Lung (tissue), 12 donors: Measurements from ENCODE around the gene SDR9C7. TPM values are rescaled to one million over a fixed set of nuclear protein-coding genes. Genes with fewer than 3 reads are reported as not detected.
"Not testable (repeated sequence)": the region's sequence is repeated elsewhere in the genome, so short reads cannot be mapped to it uniquely, and the experiment has no call there.

Experiments used
- ATAC-seq: fragments of 200-7000 bp; cut with Tn5 transposase; one replicate; pipeline ENCODE4 v1.9.1; 2020; ENCODE audit warnings: moderate number of reproducible peaks; ENCODE audit not compliant: insufficient read depth, low FRiP score
- DNase-seq, 3 donors: peaks; one replicate each; pipeline ENCODE4 v3.0.0-alpha.2; 2013 to 2017
- H3K27ac ChIP-seq, 2 donors: one replicate each; pipeline ENCODE4 v1.5.1; 2013; ENCODE audit warnings: mild to moderate bottlenecking in 2 of 2, moderate library complexity in 2 of 2, control low read depth in 1 of 2, inconsistent platforms in 1 of 2, low read depth in 1 of 2, low read length in 1 of 2
- H3K27me3 ChIP-seq, 3 donors: one replicate each; pipeline ENCODE4 v1.5.1; 2013; ENCODE audit warnings: low read length in 2 of 3; ENCODE audit not compliant: control insufficient read depth in 3 of 3, insufficient read depth in 3 of 3
- H3K36me3 ChIP-seq, 4 donors: one replicate each; pipeline ENCODE4 v1.5.1; 2013; ENCODE audit warnings: low read length in 4 of 4, mild to moderate bottlenecking in 1 of 4, moderate library complexity in 1 of 4; ENCODE audit not compliant: control insufficient read depth in 4 of 4, insufficient read depth in 4 of 4
- H3K4me1 ChIP-seq, 5 donors: one replicate each; pipeline ENCODE4 v1.5.1; 2013; ENCODE audit warnings: low read length in 5 of 5, mild to moderate bottlenecking in 2 of 5, moderate library complexity in 1 of 5; ENCODE audit not compliant: control insufficient read depth in 5 of 5, insufficient read depth in 5 of 5
- H3K4me3 ChIP-seq: one replicate; pipeline ENCODE4 v1.5.1; 2013; ENCODE audit warnings: mild to moderate bottlenecking, control low read depth, moderate library complexity
- H3K9ac ChIP-seq, 2 donors: one replicate each; pipeline ENCODE4 v1.5.1; 2013; ENCODE audit warnings: low read length in 2 of 2, control low read depth in 1 of 2; ENCODE audit not compliant: insufficient read depth in 1 of 2
- H3K9me3 ChIP-seq, 4 donors: one replicate each; pipeline ENCODE4 v1.5.1; 2013; ENCODE audit warnings: low read length in 3 of 4, mild to moderate bottlenecking in 1 of 4, moderate library complexity in 1 of 4; ENCODE audit not compliant: control insufficient read depth in 4 of 4, insufficient read depth in 3 of 4
- WGBS, 2 donors: extraction: QIAGEN DNeasy Blood & Tissue Kit; methylation state at CpG; one replicate each; pipeline ENCODE4 v1.1.7; 2013; 5-methylcytosine and 5-hydroxymethylcytosine counted together
- polyA plus RNA-seq, 2 donors: library from polyadenylated mRNA; stranded (reverse); fragments of 200-250 nt; gene quantifications; one replicate each; pipeline ENCODE4 v1.2.1, GENCODE V29; 2013
- total RNA-seq, 2 donors: library from RNA; depleted of rRNA in 1 of 2; stranded (reverse); fragments of >200 nt in 1 of 2; gene quantifications; one replicate each; pipeline ENCODE4 v1.2.1, GENCODE V29; 2014 to 2021
- TF ChIP-seq, protein P1 (sequence below): IDR thresholded peaks from 2 replicates; pipeline ENCODE4 v1.5.1; 2012; ENCODE audit warnings: mild to moderate bottlenecking; ENCODE audit errors: control extremely low read depth, extremely low read depth
- donor health status: control.
- donor health status: control.
- donor health status: Bipolar disorder and iron deficiency.
- donor health status: healthy.
- donor health status: DM: yes; HTN: yes; CAD: no.

SDR9C7 gene
- total and polyA plus RNA-seq, 4 donors: not detected

DNA sequence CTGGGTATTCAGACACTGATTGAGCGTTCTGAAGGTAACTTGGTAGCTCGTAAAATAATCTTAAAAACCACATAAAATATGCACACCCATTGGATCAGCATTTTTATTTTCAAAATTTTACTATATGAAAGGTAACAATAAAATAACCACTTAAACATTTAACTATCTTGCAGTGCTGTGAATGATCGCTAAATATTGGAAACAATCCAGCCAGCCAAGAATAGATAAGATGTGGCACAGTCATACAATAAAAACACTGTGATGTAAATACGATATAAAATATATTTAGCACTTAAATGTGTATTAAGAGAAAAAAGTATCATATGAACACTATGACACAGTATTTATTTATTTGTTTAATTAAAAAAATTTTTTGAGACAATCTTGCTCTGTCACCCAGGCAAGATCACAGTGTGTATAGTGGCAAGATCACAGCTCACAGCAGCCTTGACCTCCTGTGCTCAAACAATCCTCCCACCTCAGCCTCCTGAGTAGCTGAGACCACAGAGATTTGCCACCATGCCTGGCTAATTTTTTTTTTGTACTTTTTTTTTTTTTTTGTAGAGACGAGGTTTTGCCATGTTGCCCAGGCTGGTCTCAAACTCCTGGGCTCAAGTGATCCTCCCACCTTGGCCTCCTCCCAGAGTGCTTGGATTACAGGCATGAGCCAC, 39.4 kb downstream of the SDR9C7 start:
- Histone ChIP-seq H3K4me1 (no peaks in the 10 kb centered on the region), H3K9me3 (peaks cover 0 to 6% (median 0%) of the 10 kb centered on the region in 4 donors), H3K4me3 (no peak overlapping the region), H3K27ac (no peak overlapping the region), H3K36me3 (no peaks in the 10 kb centered on the region), H3K9ac (no peak overlapping the region), H3K27me3 (peaks cover 0 to 3% (median 0%) of the 10 kb centered on the region in 3 donors)
- WGBS, 2 donors: 58 to 76% methylated on average over 5 of the region's 5 CpGs
- DNase-seq: peak in 1 of 3 donors; percentile 22
- TF ChIP-seq, protein P1, sequence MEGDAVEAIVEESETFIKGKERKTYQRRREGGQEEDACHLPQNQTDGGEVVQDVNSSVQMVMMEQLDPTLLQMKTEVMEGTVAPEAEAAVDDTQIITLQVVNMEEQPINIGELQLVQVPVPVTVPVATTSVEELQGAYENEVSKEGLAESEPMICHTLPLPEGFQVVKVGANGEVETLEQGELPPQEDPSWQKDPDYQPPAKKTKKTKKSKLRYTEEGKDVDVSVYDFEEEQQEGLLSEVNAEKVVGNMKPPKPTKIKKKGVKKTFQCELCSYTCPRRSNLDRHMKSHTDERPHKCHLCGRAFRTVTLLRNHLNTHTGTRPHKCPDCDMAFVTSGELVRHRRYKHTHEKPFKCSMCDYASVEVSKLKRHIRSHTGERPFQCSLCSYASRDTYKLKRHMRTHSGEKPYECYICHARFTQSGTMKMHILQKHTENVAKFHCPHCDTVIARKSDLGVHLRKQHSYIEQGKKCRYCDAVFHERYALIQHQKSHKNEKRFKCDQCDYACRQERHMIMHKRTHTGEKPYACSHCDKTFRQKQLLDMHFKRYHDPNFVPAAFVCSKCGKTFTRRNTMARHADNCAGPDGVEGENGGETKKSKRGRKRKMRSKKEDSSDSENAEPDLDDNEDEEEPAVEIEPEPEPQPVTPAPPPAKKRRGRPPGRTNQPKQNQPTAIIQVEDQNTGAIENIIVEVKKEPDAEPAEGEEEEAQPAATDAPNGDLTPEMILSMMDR: no peak
- no peak for ATAC-seq

DNA sequence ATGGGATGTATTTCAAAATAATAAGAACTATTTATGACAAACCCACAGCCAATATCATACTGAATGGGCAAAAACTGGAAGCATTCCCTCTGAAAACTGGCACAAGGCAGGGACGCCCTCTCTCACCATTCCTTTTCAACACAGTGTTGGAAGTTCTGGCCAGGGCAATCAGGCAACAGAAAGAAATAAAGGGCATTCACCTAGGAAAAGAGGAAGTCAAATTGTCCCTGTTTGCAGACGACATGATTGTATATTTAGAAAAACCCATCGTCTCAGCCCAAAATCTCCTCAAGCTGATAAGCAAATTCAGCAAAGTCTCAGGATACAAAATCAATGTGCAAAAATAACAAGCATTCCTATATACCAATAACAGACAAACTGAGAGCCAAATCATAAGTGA, 42.3 kb downstream of the SDR9C7 start:
- not testable (repeated sequence) for H3K4me3 ChIP-seq, H3K9ac ChIP-seq, H3K27me3 ChIP-seq, H3K4me1 ChIP-seq, H3K36me3 ChIP-seq, DNase-seq, H3K27ac ChIP-seq, ATAC-seq, H3K9me3 ChIP-seq
- WGBS, 2 donors: 52 to 76% methylated on average over 3 of the region's 3 CpGs

DNA sequence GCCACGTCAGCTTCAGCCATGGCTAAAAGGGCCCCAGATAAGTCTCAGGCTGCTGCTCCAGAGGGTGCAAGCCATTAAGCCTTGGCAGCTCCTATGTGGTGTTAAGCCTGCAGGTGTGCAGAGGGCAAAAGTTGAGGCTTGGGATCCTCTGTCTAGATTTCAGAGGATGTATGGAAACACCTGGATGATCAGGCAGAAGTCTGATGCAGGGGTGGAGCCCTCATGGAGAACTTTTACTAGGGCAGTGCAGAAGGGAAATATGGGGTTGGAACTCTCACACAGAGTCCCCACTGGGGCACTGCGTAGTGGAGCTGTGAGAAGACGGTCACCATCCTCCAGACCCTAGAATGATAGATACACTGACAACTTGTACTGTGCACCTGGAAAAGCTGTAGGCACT, 47.9 kb downstream of the SDR9C7 start:
- no peak overlapping the region for H3K9ac ChIP-seq
- H3K27me3 ChIP-seq: no peaks in the 10 kb centered on the region
- no peaks in the 10 kb centered on the region for H3K4me1 ChIP-seq
- 52 to 63% methylated on average over 3 of the region's 3 CpGs for WGBS, 2 donors
- peaks cover 0 to 4% (median 2%) of the 10 kb centered on the region in 4 donors for H3K9me3 ChIP-seq
- no peak for DNase-seq
- ATAC-seq: no peak
- TF ChIP-seq, protein P1: no peak
- no peaks in the 10 kb centered on the region for H3K36me3 ChIP-seq
- no peak overlapping the region for H3K4me3 ChIP-seq
- no peak overlapping the region for H3K27ac ChIP-seq

DNA sequence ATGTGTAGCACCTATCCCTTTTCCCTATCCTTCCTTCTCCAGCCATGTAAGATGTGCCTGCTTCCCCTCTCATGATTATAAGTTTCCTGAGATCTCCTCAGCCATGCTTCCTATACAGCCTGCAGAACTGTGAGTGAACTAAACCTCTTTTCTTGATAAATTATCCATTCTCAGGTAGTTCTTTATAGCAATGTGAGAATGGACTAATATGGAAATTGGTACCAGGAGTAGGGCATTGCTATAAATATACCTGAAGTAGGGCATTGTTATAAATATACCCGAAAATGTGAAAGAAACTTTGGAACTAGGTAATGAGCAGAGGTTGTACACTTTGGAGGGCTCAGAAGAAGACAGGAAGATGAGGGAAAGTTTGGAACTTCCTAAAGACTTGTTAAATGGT, 48.9 kb downstream of the SDR9C7 start:
- DNase-seq: no peak
- no peaks in the 10 kb centered on the region for H3K27me3 ChIP-seq
- TF ChIP-seq, protein P1: no peak
- no peak overlapping the region for H3K27ac ChIP-seq
- no peak overlapping the region for H3K4me3 ChIP-seq
- no peaks in the 10 kb centered on the region for H3K4me1 ChIP-seq
- H3K9ac ChIP-seq: no peak overlapping the region
- ATAC-seq: no peak
- H3K36me3 ChIP-seq: no peaks in the 10 kb centered on the region
- WGBS, 2 donors: 92% methylated on average over 1 of the region's 1 CpG
- H3K9me3 ChIP-seq: peaks cover 0 to 4% (median 2%) of the 10 kb centered on the region in 4 donors
